OCI-LY3 (cell line): ENCODE data around the gene SYNGR2.

Experiments used
- H2AFZ ChIP-seq: fragments of 200-600, 300-600 bp; shearing (Covaris generic); 2 replicates; pipeline ENCODE4 v1.6.0; 2014; ENCODE audit warnings: antibody characterized with exemption, low read depth, low read length
- H3K27ac ChIP-seq: fragments of 200-600, 300-600 bp; sonication (generic); 2 replicates; pipeline ENCODE4 v1.5.1; 2014; ENCODE audit warnings: mild to moderate bottlenecking, low read length, moderate library complexity, mixed read lengths
- H3K27me3 ChIP-seq: fragments of 200-600, 300-600 bp; sonication (generic); 2 replicates; pipeline ENCODE4 v1.6.1; 2014; ENCODE audit warnings: low read depth, low read length, mixed read lengths
- H3K36me3 ChIP-seq: fragments of 200-600, 300-600 bp; sonication (generic); replicated peaks from 2 replicates; pipeline ENCODE3; 2014; ENCODE audit warnings: low read depth, low read length, mixed read lengths
- H3K4me1 ChIP-seq: fragments of 300-600, 200-600 bp; sonication (generic); 2 replicates; pipeline ENCODE4 v1.6.1; 2014; ENCODE audit warnings: low read length, mixed read lengths
- H3K4me2 ChIP-seq: fragments of 200-600, 300-600 bp; sonication (generic); 2 replicates; pipeline ENCODE4 v1.6.1; 2014; ENCODE audit warnings: low read length, mixed read lengths
- H3K4me3 ChIP-seq: fragments of 300-600, 200-600 bp; sonication (generic); 2 replicates; pipeline ENCODE4 v1.5.1; 2014; ENCODE audit warnings: antibody characterized with exemption, mild to moderate bottlenecking, low read length, moderate library complexity
- H3K79me2 ChIP-seq: fragments of 300-600, 200-600 bp; shearing (Covaris generic); 2 replicates; pipeline ENCODE4 v1.6.1; 2014; ENCODE audit warnings: mild to moderate bottlenecking, low read length, mixed read lengths
- H3K9ac ChIP-seq: fragments of 300-600, 200-600 bp; shearing (Covaris generic); 2 replicates; pipeline ENCODE4 v1.6.0; 2014; ENCODE audit warnings: mild to moderate bottlenecking, low read length, moderate library complexity
- H3K9me3 ChIP-seq: fragments of 200-600, 300-600 bp; shearing (Covaris generic); 2 replicates; pipeline ENCODE4 v1.6.1; 2014; ENCODE audit warnings: low read length, mixed read lengths; ENCODE audit not compliant: insufficient read depth
- H4K20me1 ChIP-seq: fragments of 200-600, 300-600 bp; sonication (generic); 2 replicates; pipeline ENCODE4 v1.6.1; 2016; ENCODE audit warnings: low read length, mixed read lengths; ENCODE audit not compliant: insufficient read depth
- EZH2phosphoT487 ChIP-seq: fragments of 200-600 bp; shearing (Covaris generic); IDR thresholded peaks from 2 replicates; pipeline ENCODE4 v1.6.1; 2018; ENCODE audit warnings: antibody characterized with exemption, mixed run types, low read depth
- TF ChIP-seq, protein P1 (sequence below): fragments of 200-600, 300-600 bp; sonication (generic); IDR thresholded peaks from 2 replicates; pipeline ENCODE4 v1.5.1; 2014; ENCODE audit warnings: antibody characterized with exemption, low read length, low read depth

The SYNGR2 gene

DNA sequence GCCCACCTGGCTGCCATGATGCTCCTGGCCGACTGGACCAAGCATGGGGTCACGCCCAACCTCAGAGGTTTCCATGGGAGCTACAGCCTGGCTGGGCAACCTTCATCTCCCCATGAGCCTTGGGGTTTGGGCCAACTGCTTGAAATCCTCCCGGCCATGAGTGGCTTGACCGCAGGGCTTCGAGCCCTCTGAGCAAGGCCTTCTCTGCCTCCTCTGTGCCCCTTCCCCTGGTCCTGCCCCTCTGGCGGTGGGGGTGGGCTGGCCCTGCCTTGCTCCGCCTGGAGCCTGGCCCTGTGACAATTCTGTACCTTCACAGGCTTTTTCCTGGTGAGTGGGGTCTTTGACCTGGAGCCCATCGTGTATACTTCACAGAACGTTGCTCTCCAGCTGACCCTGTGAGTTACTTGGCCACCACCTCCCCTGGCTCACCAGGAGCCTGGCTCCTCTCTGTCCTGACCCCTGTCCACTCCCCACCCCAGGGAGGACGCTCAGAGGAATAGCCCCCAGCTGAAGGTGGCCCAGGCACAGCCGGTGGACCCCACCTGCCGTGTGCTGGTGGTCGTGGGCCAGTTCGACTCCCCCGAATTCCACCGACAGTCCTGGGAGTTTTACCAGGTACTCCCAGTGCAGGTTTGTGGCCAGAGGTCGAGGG lies 36.9 kb downstream of the SYNGR2 start:
- H3K9me3 ChIP-seq: no peaks in the 10 kb centered on the region
- H2AFZ ChIP-seq: no peak overlapping the region
- H3K9ac ChIP-seq: no peak overlapping the region
- peaks cover 22% of the 10 kb centered on the region for H3K36me3 ChIP-seq
- no peak overlapping the region for H3K27ac ChIP-seq
- no peak overlapping the region for H3K4me3 ChIP-seq
- H3K4me1 ChIP-seq: no peaks in the 10 kb centered on the region
- peaks cover 6% of the 10 kb centered on the region; the same call in 1 of the 2 replicates for H3K79me2 ChIP-seq
- no peak overlapping the region for H3K4me2 ChIP-seq
- TF ChIP-seq, protein P1, sequence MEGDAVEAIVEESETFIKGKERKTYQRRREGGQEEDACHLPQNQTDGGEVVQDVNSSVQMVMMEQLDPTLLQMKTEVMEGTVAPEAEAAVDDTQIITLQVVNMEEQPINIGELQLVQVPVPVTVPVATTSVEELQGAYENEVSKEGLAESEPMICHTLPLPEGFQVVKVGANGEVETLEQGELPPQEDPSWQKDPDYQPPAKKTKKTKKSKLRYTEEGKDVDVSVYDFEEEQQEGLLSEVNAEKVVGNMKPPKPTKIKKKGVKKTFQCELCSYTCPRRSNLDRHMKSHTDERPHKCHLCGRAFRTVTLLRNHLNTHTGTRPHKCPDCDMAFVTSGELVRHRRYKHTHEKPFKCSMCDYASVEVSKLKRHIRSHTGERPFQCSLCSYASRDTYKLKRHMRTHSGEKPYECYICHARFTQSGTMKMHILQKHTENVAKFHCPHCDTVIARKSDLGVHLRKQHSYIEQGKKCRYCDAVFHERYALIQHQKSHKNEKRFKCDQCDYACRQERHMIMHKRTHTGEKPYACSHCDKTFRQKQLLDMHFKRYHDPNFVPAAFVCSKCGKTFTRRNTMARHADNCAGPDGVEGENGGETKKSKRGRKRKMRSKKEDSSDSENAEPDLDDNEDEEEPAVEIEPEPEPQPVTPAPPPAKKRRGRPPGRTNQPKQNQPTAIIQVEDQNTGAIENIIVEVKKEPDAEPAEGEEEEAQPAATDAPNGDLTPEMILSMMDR: no peak
- no peak for TF ChIP-seq EZH2phosphoT487
- H4K20me1 ChIP-seq: no peaks in the 10 kb centered on the region
- no peaks in the 10 kb centered on the region for H3K27me3 ChIP-seq

DNA sequence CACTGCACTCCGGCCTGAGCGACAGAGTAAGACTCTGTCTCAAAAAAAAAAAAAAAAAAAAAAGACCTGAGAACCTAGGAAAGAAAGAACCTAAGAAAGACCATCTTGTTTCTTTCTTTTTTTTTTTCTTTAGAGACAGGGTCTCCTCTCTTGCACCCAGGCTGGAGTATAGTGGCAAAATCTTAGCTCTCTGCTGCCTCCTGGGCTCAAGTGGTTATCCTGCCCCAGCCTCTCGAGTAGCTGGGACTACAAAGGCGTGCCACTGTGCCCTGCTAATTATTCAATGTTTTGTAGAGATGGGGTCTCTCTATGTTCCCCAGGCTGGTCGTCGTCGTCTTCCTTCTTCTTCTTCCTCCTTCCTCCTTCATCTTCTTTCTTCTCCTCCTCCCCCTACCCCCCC lies 37.9 kb downstream of the SYNGR2 start:
- H3K27me3 ChIP-seq: no peaks in the 10 kb centered on the region

DNA sequence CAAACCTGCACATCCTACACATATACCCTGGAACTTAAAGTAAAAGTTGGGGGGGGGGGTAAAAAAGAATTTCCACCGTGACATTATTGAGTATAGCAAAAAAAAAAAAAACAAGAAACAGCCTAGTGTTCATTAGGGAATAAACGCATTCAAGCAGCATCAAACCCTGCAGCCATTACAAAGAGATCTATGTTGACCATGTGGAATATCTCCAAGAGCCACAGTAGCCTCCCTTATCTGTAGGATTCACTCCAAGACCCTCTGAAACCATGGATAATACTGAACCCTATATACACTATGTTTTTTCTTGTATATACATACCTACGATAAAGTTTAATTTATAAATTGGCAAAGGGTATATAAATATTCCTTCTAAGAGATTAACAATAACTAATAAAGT lies 40.1 kb downstream of the SYNGR2 start:
- Histone ChIP-seq H3K4me3 (no peak overlapping the region), H3K4me2 (no peak overlapping the region), H2AFZ (no peak overlapping the region), H3K36me3 (peaks cover 12% of the 10 kb centered on the region), H3K4me1 (no peaks in the 10 kb centered on the region), H3K79me2 (no peaks in the 10 kb centered on the region), H3K27ac (no peak overlapping the region), H3K9me3 (no peaks in the 10 kb centered on the region), H4K20me1 (no peaks in the 10 kb centered on the region), H3K27me3 (no peaks in the 10 kb centered on the region), H3K9ac (no peak overlapping the region)
- TF ChIP-seq, protein P1: no peak
- no peak for TF ChIP-seq EZH2phosphoT487

More for the DNA sequence above, 37.9 kb downstream of the SYNGR2 start:
- Histone ChIP-seq H3K4me1 (no peaks in the 10 kb centered on the region), H3K4me2 (no peak overlapping the region), H3K27ac (no peak overlapping the region), H3K9me3 (no peaks in the 10 kb centered on the region), H3K4me3 (no peak overlapping the region), H3K79me2 (no peaks in the 10 kb centered on the region), H2AFZ (no peak overlapping the region), H3K9ac (no peak overlapping the region), H3K36me3 (peaks cover 19% of the 10 kb centered on the region), H4K20me1 (no peaks in the 10 kb centered on the region)
- TF ChIP-seq, protein P1: no peak
- TF ChIP-seq EZH2phosphoT487: no peak

DNA sequence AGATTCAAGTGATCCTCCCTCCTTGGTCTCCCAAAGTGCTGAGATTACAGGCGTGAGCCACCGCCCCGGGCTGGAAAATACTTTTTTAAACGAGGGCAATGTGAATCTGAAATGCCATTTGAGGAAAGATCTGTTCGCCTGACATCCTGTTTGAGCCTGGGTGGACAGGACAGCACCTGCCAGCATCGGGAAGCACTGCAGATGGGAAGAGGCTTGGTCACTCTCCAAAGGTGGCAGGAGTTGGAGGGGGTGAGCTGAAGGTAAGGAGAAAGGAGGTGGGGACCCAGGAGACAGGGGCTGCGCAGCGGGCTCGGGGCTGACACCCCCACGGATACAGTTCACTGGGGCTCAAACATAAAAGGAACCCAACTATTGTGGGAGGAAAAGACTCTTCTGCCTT lies 41.7 kb downstream of the SYNGR2 start:
- no peak overlapping the region for H3K4me2 ChIP-seq
- H3K4me1 ChIP-seq: peaks cover 5% of the 10 kb centered on the region
- peaks cover 11% of the 10 kb centered on the region for H3K79me2 ChIP-seq
- TF ChIP-seq, protein P1: no peak
- no peak for TF ChIP-seq EZH2phosphoT487
- H3K36me3 ChIP-seq: peaks cover 8% of the 10 kb centered on the region
- H3K4me3 ChIP-seq: no peak overlapping the region
- H3K9ac ChIP-seq: no peak overlapping the region
- H3K27ac ChIP-seq: no peak overlapping the region
- no peak overlapping the region for H2AFZ ChIP-seq
- H3K27me3 ChIP-seq: no peaks in the 10 kb centered on the region
- H4K20me1 ChIP-seq: no peaks in the 10 kb centered on the region
- H3K9me3 ChIP-seq: no peaks in the 10 kb centered on the region
